Renal pelvis (tissue), 4 donors: ENCODE data around the gene CSNK1E. TPM values are rescaled to one million over a fixed set of nuclear protein-coding genes. Genes with fewer than 3 reads are reported as not detected.

Source experiments
- DNase-seq: peaks from one replicate; pipeline ENCODE4 v3.0.0-alpha.2; 2013
- polyA plus RNA-seq, 3 donors: library from polyadenylated mRNA; unstranded; fragments of 120-200 nt; gene quantifications; one replicate each; pipeline ENCODE4 v1.2.1, GENCODE V29; 2013; ENCODE audit not compliant: insufficient read length in 3 of 3

CSNK1E gene
- polyA plus RNA-seq, 3 donors = 136 to 196 (median 163) TPM

- no peak for DNase-seq
Measured at GRCh38 chr22:38257181-38257580, 60.1 kb downstream of the CSNK1E start.

- DNase-seq = no peak
Measured at GRCh38 chr22:38255697-38256096, 61.5 kb downstream of the CSNK1E start.

- no peak for DNase-seq
Measured at GRCh38 chr22:38251341-38251692, 65.9 kb downstream of the CSNK1E start.

GRCh38 chr22:38250643-38251340 lies 66.4 kb downstream of the CSNK1E start:
- DNase-seq = no peak

GRCh38 chr22:38249803-38250642 lies 67.2 kb downstream of the CSNK1E start:
- no peak for DNase-seq

- DNase-seq = no peak
Measured at GRCh38 chr22:38249301-38249700, 67.9 kb downstream of the CSNK1E start.

- no peak for DNase-seq
Measured at GRCh38 chr22:38248280-38248679, 69.0 kb downstream of the CSNK1E start.

- no peak for DNase-seq
Measured at GRCh38 chr22:38247713-38248112, 69.5 kb downstream of the CSNK1E start.

- DNase-seq = no peak
Measured at GRCh38 chr22:38246692-38247091, 70.5 kb downstream of the CSNK1E start.

- no peak for DNase-seq
Measured at GRCh38 chr22:38246046-38246658, 71.1 kb downstream of the CSNK1E start.

GRCh38 chr22:38244106-38244505 lies 73.1 kb downstream of the CSNK1E start:
- no peak for DNase-seq

- peak; percentile 65 for DNase-seq
Measured at GRCh38 chr22:38243007-38243765, 74.0 kb downstream of the CSNK1E start.

GRCh38 chr22:38240734-38241252 lies 76.4 kb downstream of the CSNK1E start:
- DNase-seq = no peak

Other genes with a start within 250 kb of the CSNK1E start
- gene SLC16A8, start 233.2 kb downstream of the CSNK1E start, polyA plus RNA-seq = 1 to 10 TPM; 1.6 to 3.0 (median 2.1) TPM
- gene BAIAP2L2, start 206.7 kb downstream of the CSNK1E start, polyA plus RNA-seq = 10 to 100 TPM in 2 of 3 donors, 1 to 10 TPM in 1; 6.9 to 13.3 (median 11.2) TPM
- 10 to 100 TPM; 38.7 to 73.5 (median 56.5) TPM for gene PLA2G6, start 135.6 kb downstream of the CSNK1E start, polyA plus RNA-seq
- 1 to 10 TPM; 2.5 to 3.2 (median 3.0) TPM for gene MAFF, start 115.4 kb downstream of the CSNK1E start, polyA plus RNA-seq
- 10 to 100 TPM; 43.5 to 52.0 (median 45.4) TPM for gene TMEM184B, start 44.4 kb downstream of the CSNK1E start, polyA plus RNA-seq
- gene KCNJ4, start 137.8 kb upstream of the CSNK1E start, polyA plus RNA-seq = under 1 TPM; 0.24 to 0.33 (median 0.31) TPM
- 10 to 100 TPM in 2 of 3 donors, 1 to 10 TPM in 1; 8.5 to 10.4 (median 10.1) TPM for gene KDELR3, start 150.7 kb upstream of the CSNK1E start, polyA plus RNA-seq
- 1,000 to 10,000 TPM in 2 of 3 donors, 100 to 1,000 TPM in 1; 760 to 1,207 (median 1,072) TPM for gene DDX17, start 188.9 kb upstream of the CSNK1E start, polyA plus RNA-seq